ENCODE results near the gene MKRN2OS. TPM values are rescaled to one million over a fixed set of nuclear protein-coding genes. Genes with fewer than 3 reads are reported as not detected.

The MKRN2OS gene
- total and polyA plus RNA-seq, 2 donors (not counting 3 experiments of a cell fraction or from before 2014, with no cell fraction given) = not detected

DNA sequence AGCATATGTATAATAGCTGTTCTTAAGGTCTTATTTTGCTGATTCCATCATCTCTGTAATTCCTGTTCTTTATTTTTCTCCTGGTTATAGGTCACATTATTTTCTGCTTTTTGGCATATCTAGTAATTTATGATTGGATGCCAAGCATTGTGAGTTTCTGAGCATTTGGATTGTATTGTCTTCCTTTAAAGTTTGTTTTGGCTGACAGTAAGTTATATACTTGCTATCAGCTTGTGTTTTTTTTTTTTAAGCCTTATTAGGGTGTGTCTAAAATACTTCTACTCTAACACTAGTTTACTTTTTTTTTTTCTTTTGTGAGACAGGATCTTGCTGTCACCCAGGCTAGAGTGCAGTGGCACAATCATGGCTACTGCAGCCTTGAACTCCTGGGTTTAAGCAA is 21.7 kb upstream of the MKRN2OS start:
- Histone ChIP-seq H3K4me2 (ENCODE audit: insufficient read depth, low read length) (no peak overlapping the region), H3K27ac (ENCODE audit: insufficient read depth, low read depth, low read length) (no peak overlapping the region), H3K9ac (replicated peaks; ENCODE audit: extremely low read depth, insufficient read depth, low read length) (no peak overlapping the region), H3K4me1 (ENCODE audit: control insufficient read depth, extremely low read depth, insufficient read depth, low read length) (peaks cover 4% of the 10 kb centered on the region), H4K20me1 (replicated peaks; ENCODE audit: control insufficient read depth, extremely low read depth, insufficient read depth, low read length) (peaks cover 3% of the 10 kb centered on the region), H3K36me3 (ENCODE audit: control insufficient read depth in 2 of 2, extremely low read depth in 1 of 2, insufficient read depth in 2 of 2, low read length in 2 of 2) (peaks cover 14% of the 10 kb centered on the region in 2 experiments), H3K9me3 (replicated peaks; ENCODE audit: control insufficient read depth, insufficient read depth, low read length) (no peaks in the 10 kb centered on the region), H3K79me2 (ENCODE audit: control insufficient read depth, insufficient read depth, low read length) (peaks cover 62% of the 10 kb centered on the region), H3K4me3 (replicated peaks in 1 of 3; ENCODE audit: insufficient read depth in 1 of 3, low read depth in 1 of 3, low read length in 3 of 3) (no peak overlapping the region), H3K27me3 (ENCODE audit: control insufficient read depth in 2 of 2, insufficient read depth in 2 of 2, low read length in 2 of 2) (no peaks in the 10 kb centered on the region), H2AFZ (ENCODE audit: low read depth, low read length) (no peak overlapping the region), H3K9me1 (replicated peaks; ENCODE audit: control insufficient read depth, extremely low read depth, insufficient read depth, low read length) (no peaks in the 10 kb centered on the region)
- intact Hi-C loops (cut with micrococcal nuclease) (loop anchor here (1.0 kb wide), 1 partner anchor 10 kb away; the partner anchor contains the start of gene MKRN2), dilution Hi-C loops (cut with MboI; ENCODE audit: extremely low pct_ligation_motif_present, low sequenced_read_pairs) (no loop called here)
- POLR2A ChIA-PET = no interaction called here
- FAIRE-seq (no peak), DNase-seq (ENCODE audit: low read depth, low spot score) (peak; percentile 20)
- no peak for TF ChIP-seq CTCF (IDR thresholded peaks at IDR 0.05; ENCODE audit: extremely low read depth in 1 of 2, insufficient read depth in 1 of 2, low read depth in 1 of 2, low read length in 2 of 2)
- no peak for TF ChIP-seq MYC (IDR thresholded peaks at IDR 0.05; ENCODE audit: low read depth, low read length)
- TF ChIP-seq EZH2 (IDR thresholded peaks at IDR 0.05; ENCODE audit: borderline replicate concordance, low read depth, low read length, severe bottlenecking) = no peak
- TF ChIP-seq POLR2A (IDR thresholded peaks at IDR 0.05; ENCODE audit: low read depth, low read length) = no peak
- TF ChIP-seq, protein P1, sequence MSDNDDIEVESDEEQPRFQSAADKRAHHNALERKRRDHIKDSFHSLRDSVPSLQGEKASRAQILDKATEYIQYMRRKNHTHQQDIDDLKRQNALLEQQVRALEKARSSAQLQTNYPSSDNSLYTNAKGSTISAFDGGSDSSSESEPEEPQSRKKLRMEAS (IDR thresholded peaks at IDR 0.05; ENCODE audit: insufficient read depth, insufficient read length) = no peak
- TF ChIP-seq GATA2 (IDR thresholded peaks at IDR 0.05; ENCODE audit: insufficient read depth, insufficient read length, low read depth, low read length) = no peak
- no peak for TF ChIP-seq POLR2AphosphoS5 (IDR thresholded peaks at IDR 0.05; ENCODE audit: insufficient read depth, low read depth, low read length)
- TF ChIP-seq JUN (IDR thresholded peaks at IDR 0.05; ENCODE audit: borderline replicate concordance, insufficient read depth, insufficient read length, low read depth) = no peak
- TF ChIP-seq FOS (IDR thresholded peaks at IDR 0.05; ENCODE audit: borderline replicate concordance, insufficient read depth, low read length) = no peak
- CTCF ChIA-PET = interaction anchor here (1.4 kb wide), 1 partner anchor 12 kb away, joined by 6 read pairs; no protein-coding TSS in a partner anchor
- no TSS peak for BruUV-seq (replicated peaks)

Measured in endothelial cell of umbilical vein (primary cell).